Skin of body (tissue), 2 donors: ENCODE data around the gene C19orf25. TPM values are rescaled to one million over a fixed set of nuclear protein-coding genes. Genes with fewer than 3 reads are reported as not detected.

ENCODE experiments used
- DNase-seq: peaks from one replicate; lab custom pipeline; 2025; lab: John Stamatoyannopoulos, UW
- total RNA-seq: library from RNA; depleted of rRNA; stranded (reverse); fragments of >200 nt; gene quantifications from one replicate; pipeline ENCODE4 v1.2.3, GENCODE V29; 2014

C19orf25 gene
- total RNA-seq, 1 donor from 2014 or later, result 11.6 TPM

GRCh38 chr19:1466461-1467214 is 12.4 kb downstream of the C19orf25 start:
- no peak for DNase-seq

DNA sequence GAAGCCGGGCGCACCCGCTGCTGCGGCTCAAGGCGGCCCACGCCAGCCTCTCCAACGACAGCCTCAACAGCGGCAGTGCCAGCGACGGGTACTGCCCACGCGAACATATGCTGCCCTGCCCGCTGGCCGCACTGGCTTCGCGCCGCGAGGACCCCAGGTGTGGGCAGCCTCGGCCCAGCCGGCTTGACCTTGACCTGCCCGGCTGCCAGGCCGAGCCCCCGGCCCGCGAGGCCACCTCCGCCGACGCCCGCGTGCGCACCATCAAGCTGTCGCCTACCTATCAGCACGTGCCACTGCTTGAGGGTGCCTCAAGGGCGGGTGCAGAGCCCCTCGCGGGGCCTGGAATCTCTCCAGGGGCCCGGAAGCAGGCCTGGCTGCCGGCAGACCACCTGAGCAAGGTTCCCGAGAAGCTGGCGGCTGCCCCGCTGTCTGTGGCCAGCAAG is 13.0 kb downstream of the C19orf25 start:
- no peak for DNase-seq

DNA sequence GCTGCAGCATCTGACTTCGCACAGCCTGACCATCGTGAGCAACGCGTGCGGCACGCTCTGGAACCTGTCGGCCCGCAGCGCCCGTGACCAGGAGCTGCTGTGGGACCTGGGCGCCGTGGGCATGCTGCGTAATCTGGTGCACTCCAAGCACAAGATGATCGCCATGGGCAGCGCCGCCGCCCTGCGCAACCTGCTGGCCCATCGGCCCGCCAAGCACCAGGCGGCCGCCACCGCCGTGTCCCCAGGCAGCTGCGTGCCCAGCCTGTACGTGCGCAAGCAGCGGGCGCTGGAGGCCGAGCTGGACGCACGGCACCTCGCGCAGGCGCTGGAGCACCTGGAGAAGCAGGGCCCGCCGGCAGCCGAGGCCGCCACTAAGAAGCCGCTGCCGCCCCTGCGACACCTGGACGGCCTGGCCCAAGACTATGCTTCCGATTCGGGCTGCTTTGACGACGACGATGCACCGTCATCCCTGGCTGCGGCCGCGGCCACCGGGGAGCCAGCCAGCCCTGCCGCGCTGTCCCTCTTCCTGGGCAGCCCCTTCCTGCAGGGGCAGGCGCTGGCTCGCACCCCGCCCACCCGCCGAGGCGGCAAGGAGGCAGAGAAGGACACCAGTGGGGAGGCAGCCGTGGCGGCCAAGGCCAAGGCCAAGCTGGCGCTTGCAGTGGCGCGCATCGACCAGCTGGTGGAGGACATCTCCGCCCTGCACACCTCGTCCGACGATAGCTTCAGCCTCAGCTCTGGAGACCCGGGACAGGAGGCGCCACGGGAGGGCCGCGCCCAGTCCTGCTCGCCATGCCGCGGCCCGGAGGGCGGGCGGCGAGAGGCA is 13.6 kb downstream of the C19orf25 start:
- no peak for DNase-seq

- no peak for DNase-seq
Measured at GRCh38 chr19:1461862-1462261, 17.2 kb downstream of the C19orf25 start.

- DNase-seq, result no peak
Measured at GRCh38 chr19:1460033-1460995, 18.7 kb downstream of the C19orf25 start.

DNA sequence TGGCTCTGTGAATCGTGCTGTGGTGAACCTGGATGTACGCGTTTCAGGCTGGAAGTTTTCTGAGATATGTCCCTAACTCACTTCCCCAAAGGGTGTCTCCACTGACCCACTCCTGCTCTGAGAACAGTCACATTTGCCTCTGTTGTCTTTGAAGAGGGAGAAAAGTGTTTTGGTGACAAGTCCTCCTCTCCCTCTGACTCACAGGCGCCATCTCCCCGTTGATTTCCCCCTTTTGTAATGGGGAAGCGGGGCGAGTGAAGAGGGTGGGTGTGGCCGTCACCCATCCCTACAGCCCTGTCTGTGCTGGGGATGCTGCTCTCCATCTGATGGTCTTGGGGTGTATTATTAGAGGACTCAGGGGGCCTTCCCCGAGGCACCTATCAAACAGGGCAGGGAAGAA is 19.5 kb downstream of the C19orf25 start:
- DNase-seq, result no peak

- DNase-seq, result no peak
Measured at GRCh38 chr19:1457892-1458291, 21.1 kb downstream of the C19orf25 start.

- DNase-seq, result no peak
Measured at GRCh38 chr19:1457031-1457739, 21.8 kb downstream of the C19orf25 start.

GRCh38 chr19:1456121-1456900 is 22.7 kb downstream of the C19orf25 start:
- no peak for DNase-seq

GRCh38 chr19:1455336-1456120 is 23.5 kb downstream of the C19orf25 start:
- no peak for DNase-seq

DNA sequence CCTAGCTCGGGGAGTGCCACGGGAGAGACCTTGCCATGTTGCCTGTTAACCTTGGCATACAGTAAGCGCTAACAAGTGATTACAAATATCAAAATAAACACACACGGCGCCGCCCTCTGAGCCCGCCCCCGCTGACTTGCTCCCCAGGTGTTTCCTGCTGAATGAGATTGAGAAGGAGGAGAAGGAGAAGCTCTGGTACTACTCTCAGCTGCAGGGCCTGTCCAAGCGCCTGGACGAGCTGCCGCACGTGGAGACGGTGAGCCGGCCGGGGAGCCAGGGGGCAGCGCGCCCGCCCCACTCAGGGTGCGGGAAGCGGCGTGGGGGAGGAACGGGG is 24.0 kb downstream of the C19orf25 start:
- DNase-seq, result no peak

DNA sequence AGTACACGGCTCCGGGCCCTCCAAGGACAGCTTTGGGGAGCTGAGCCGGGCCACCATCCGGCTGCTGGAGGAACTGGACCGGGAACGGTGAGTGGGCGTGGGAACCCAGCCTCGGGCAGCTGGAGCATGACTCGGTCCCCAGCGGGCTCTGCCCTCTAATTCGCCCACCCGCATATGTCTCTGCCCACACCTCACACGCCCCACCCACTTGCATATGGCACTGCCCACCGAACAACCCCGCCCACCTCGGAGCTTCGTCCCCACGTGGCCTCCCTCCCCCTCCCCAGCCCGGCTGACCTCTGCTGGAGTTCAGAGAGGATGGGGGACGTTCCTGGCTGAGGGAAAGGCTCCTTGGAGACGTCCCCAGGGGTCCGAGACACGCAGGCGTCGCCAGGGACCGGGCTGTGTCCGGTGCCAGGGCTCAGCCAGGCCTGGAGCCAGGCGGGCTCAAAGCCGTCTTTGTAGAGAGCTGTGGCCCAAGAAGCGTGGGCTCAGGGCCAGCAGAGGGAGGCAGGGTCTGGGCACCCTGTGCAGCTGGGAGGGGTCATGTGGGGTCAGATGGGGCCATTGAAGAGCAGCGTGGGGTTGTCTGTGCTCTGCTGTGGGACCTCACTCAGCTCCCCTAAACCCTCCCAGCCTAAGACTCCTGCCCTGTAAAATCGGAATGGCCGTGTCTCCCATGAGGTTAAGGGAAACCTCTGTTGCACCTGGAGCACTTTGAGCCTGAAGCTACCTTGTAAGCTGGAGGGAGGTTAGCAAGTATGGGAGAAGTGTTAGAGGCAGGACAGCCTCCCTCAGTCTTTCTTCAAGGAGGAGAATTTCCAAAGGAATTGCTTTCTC is 25.3 kb downstream of the C19orf25 start:
- DNase-seq, result no peak

DNA sequence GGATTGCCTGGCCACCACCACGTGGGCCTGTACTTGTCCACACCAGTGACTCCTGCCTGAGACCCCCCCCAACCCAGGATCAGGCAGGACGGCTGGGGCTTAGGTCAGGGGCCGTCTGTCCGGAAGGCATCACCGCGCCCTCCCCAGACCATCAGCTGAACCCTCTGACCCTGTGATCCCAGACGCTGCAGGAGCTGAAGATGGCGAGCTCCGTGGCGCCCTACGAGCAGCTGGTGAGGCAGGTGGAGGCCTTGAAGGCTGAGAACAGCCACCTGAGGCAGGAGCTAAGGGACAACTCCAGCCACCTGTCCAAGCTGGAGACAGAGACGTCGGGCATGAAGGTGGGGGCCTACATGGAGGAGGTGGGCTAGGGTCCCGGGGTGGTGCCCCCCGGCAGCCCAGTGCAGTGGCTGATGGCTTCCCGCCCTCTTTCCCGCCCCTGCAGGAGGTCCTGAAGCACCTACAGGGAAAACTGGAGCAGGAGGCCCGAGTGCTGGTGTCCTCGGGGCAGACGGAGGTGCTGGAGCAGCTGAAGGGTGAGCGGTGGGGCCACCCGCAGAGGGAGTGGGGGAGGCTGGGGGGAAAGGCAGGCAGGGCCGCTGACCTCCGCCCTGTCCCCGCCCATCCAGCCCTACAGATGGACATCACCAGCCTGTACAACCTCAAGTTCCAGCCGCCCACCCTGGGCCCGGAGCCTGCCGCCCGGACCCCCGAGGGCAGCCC is 26.1 kb downstream of the C19orf25 start:
- no peak for DNase-seq

DNA sequence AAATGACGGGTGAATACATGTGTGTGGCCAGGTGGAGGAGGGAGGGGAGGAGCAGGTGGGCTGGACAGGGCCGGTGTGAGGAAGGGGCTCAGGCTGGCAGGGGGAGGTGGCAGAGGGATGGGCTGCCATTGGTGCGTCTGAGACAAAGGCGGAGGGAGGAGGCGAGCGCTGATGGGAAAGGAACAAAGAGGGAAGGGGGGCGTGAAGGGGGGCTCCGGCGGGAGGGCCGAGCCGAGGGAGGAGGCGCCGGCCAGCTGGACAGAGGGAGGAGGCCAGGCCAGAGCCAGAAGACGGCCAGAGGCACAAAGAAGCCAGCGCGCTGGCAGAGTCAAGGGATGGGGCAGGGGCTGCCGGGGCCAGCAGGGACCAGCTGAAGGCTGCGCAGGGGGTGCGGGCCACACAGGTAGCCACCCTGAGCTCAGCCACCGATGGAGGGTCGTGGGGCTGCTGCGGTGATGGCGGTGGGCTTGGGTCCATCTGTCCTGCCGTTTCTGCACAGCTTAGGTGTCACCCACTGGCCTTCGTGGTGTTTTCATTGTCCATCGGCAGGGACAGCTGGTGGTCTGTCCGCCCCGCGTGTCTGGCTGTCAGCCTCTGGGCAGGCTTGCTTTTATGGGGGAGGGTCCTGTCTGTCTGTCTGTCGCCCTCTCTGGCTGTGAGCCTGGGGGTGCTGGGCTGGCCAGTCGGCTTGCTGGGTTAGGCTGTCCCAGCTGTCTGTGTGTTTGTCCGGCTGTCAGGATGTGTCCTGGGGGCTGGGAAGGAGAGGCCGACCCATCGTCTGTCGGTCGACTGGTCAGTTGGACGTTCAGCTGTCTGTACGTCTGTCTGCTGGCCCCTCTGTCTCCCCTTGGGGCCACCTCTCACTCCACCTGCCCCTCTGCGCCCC is 26.9 kb downstream of the C19orf25 start:
- no peak for DNase-seq

GRCh38 chr19:1450735-1451731 is 28.0 kb downstream of the C19orf25 start:
- DNase-seq, result no peak
